ENCODE measurements around the gene GLCE.

- no peak for TF ChIP-seq CTCF (IDR thresholded peaks at IDR 0.05; ENCODE audit: insufficient read depth, low read depth, low read length)
- no peak for TF ChIP-seq EZH2 (IDR thresholded peaks at IDR 0.05; ENCODE audit: insufficient read depth, low read length)
These were observed 153.1 kb downstream of the GLCE start for GRCh38 chr15:69313432-69314000.
